Activated T-helper 17 cell treated with anti-CD3 and anti-CD28 coated beads, Interleukin-2, amount 50 U/mL, for 72 hours (primary cell): ENCODE measurements around the gene LSG1. TPM values are rescaled to one million over a fixed set of nuclear protein-coding genes. Genes with fewer than 3 reads are reported as not detected.
A peak's percentile ranks its signal among the peaks of the same experiment; 100 is the strongest.

ENCODE experiments used
- ATAC-seq: fragments of 150-1000 bp; cut with Tn5 transposase; replicated peaks from 2 replicates; pipeline ENCODE4 v1.10.0; 2021; ENCODE audit warnings: mild to moderate bottlenecking, moderate library complexity
- H3K27ac Mint-ChIP-seq: one replicate; pipeline ENCODE4 v1.8.0; 2022; ENCODE audit warnings: mixed read lengths
- H3K27me3 Mint-ChIP-seq: one replicate; pipeline ENCODE4 v1.8.0; 2022; ENCODE audit warnings: mixed read lengths
- H3K36me3 Mint-ChIP-seq: one replicate; pipeline ENCODE4 v1.8.0; 2022; ENCODE audit warnings: low read depth, mild to moderate bottlenecking, mixed read lengths
- H3K4me1 Mint-ChIP-seq: one replicate; pipeline ENCODE4 v1.8.0; 2022; ENCODE audit warnings: mixed read lengths
- H3K4me3 Mint-ChIP-seq: one replicate; pipeline ENCODE4 v1.8.0; 2022; ENCODE audit warnings: mild to moderate bottlenecking, mixed read lengths
- H3K9me3 Mint-ChIP-seq: one replicate; pipeline ENCODE4 v1.8.0; 2022; ENCODE audit warnings: mixed read lengths
- total RNA-seq, 2 donors: library from RNA; stranded (reverse); gene quantifications; one replicate each; pipeline ENCODE4 v1.2.3, GENCODE V29; 2022

LSG1 gene
- 10 to 100 TPM; 37.9 to 46.9 TPM for total RNA-seq

DNA sequence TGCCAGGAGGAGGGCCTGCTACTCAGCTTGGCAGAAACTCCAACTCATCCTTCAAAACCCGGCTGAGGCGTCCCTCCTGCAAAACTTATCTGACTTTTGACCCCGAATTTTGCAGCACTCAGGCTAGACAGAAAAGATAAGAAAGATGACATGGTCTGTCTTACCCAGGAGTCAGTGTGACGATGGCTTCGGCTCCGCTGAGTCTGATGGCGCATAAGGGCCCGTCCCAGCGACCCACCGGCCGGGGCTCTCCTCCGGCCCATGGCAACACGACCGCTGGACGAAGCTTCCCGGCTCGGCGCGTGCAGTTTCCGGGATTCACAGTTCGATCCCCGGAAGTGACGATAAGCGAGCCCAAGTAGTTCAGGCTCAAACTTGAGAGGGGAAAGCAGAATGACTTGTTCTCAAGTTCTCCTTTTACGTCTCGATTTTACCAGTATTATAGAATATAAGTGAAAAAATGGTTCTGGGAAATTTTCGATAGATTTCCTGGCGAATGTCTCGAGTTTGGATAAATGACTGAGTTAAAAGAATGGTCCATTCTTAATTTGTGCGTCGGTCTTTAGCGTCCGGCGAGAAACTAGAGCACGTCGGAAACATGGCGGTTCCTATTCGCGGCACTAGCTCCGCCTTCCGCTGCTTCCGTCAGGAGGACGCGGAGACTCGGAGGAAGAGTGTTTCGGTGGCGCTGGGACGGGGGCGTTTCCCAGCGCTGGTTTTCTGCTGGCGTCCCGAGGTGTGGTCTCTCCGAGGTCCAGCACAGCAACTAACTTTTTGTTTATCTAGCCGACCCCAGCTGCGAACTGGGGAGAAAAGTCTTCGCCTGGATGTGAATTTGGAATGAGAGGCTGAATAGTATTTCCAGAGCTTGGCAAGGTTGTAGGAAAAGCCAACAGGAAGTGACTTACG is at the start of gene LSG1:
LSG1 (minus strand) TSS at position 292 of the 909 bp plus-strand sequence; CDS start at position 263, 29 bp downstream.
- Mint-ChIP-seq H3K27me3 (no peaks in the 10 kb centered on the region), H3K9me3 (no peaks in the 10 kb centered on the region), H3K4me1 (peaks cover 37% of the 10 kb centered on the region), H3K36me3 (peaks cover 45% of the 10 kb centered on the region), H3K27ac (peak within 1 kb of the TSS; percentile 98), H3K4me3 (peak within 1 kb of the TSS; percentile 97)
- peak; percentile 68 for ATAC-seq

DNA sequence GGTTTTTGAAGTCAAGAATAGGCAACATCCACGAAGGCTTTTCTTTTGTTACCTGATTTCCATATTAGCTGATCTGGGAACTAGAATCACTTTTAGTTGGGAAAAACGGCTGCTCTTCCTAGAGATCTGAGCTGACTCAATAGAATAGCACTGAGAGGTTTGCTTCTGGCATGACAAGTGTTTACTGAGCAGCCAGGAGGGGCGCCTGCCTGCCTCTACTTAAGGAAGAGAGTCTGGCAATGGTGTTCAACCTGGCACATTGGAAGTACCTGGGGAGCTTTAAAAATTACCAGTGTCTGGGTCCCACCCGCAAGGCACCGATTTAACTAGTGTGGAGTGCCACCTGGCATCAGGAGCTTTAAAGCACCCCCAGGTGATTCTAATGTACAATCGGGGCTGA is 48.1 kb upstream of the LSG1 start:
- Mint-ChIP-seq H3K36me3 (no peaks in the 10 kb centered on the region), H3K9me3 (no peaks in the 10 kb centered on the region), H3K27ac (no peak overlapping the region), H3K4me3 (no peak overlapping the region), H3K4me1 (peaks cover 4% of the 10 kb centered on the region), H3K27me3 (no peaks in the 10 kb centered on the region)
- no peak for ATAC-seq

DNA sequence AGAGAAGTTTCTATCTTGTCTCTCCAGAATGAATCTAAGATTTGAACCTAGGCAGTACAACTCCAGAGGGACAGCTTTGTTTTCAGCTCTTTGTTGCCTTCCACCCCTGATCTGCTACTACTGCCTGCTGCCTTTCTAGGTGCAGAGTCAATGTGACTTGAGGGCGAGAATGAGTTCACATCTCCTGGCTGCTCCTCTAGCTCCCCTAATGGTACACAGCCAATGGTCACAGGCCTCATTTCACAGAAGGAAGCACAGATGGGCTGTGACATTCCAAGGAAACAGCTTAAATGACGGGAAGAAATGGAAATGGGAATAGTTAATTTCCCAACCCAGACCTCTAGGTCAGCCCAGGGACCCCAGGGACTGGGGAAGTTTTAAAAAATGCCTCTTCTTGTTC is 46.1 kb upstream of the LSG1 start:
- Mint-ChIP-seq H3K27me3 (no peaks in the 10 kb centered on the region), H3K4me1 (peaks cover 4% of the 10 kb centered on the region), H3K27ac (no peak overlapping the region), H3K9me3 (no peaks in the 10 kb centered on the region), H3K4me3 (no peak overlapping the region), H3K36me3 (no peaks in the 10 kb centered on the region)
- ATAC-seq = no peak

DNA sequence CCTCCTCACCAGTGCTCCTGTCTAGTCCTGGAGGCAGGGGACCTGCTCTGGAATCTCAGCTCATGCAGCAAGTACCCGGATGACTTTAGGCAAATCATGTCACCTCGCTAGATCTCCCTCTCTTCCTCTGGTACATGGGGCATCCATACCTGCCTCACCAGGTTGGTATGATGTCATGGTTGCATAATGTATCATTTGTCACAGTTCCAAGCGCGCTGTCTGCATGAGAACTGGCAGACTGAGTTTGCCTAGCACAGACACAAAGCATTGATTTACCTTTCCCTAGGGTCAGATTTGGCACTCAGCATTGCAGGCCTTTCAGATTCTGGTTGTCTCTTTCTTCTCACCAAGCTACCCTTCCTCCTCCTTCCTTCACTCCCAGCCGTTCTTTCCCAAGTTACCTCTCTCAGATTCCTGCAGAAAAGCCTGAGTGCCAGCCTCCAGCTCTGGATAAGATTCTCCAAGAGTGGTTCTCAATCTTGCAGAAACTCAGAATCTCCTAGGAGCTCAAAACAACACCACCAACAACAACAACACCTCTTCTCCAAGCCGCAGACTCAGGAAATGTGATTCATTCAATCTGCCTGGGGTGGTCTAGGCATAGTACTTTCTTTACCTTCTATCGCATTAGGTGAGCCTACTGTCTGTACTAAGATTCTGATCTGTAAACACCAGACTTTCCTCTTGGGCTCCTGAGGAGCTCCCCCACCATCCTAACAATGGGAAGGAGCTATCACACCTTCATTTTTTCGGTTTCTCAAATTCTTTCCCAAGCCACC is 43.2 kb upstream of the LSG1 start:
- Mint-ChIP-seq H3K27ac (no peak overlapping the region), H3K27me3 (no peaks in the 10 kb centered on the region), H3K4me3 (no peak overlapping the region), H3K36me3 (no peaks in the 10 kb centered on the region), H3K9me3 (no peaks in the 10 kb centered on the region), H3K4me1 (peaks cover 4% of the 10 kb centered on the region)
- ATAC-seq = peak; percentile 26

DNA sequence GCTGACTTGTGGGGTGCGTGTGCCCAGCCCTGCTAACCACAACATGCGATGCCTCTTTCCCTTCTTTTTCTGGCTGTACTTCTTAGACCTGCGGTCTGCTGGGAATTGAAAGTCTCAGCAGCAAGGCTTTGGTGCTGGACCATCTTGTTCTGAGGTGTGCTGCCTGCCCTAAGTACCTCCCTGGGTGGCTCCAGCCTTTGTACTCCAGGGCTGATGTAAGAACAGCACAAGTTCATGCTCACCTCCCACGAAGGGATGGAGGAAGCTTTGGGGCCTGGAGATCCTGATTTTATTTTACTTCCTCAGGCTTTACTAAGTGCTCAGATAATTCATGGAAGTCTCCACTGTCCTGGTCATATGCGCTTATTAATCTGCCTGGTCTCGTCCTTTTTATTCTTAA is 42.6 kb upstream of the LSG1 start:
- Mint-ChIP-seq H3K27me3 (no peaks in the 10 kb centered on the region), H3K4me3 (no peak overlapping the region), H3K36me3 (no peaks in the 10 kb centered on the region), H3K9me3 (no peaks in the 10 kb centered on the region), H3K27ac (no peak overlapping the region), H3K4me1 (peaks cover 4% of the 10 kb centered on the region)
- ATAC-seq = no peak

DNA sequence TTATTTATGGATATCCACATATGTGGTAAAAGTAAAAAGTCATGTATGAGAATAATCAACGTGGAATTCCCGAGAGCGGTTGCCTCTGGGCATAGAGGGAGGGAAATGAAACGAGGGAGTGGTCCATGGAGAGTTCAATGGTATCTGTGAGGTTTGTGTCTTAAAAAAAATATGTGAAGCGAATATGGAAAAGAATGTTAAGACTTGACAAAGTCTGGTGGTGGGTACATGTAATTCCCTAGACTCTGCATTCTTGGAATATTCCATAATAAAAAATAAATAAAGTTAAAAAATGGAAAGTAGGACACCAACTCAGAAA is 42.1 kb upstream of the LSG1 start:
- no peak overlapping the region for H3K4me3 Mint-ChIP-seq
- no peak for ATAC-seq
- H3K36me3 Mint-ChIP-seq = no peaks in the 10 kb centered on the region
- no peak overlapping the region for H3K27ac Mint-ChIP-seq
- peaks cover 4% of the 10 kb centered on the region for H3K4me1 Mint-ChIP-seq
- H3K9me3 Mint-ChIP-seq = no peaks in the 10 kb centered on the region
- H3K27me3 Mint-ChIP-seq = no peaks in the 10 kb centered on the region

DNA sequence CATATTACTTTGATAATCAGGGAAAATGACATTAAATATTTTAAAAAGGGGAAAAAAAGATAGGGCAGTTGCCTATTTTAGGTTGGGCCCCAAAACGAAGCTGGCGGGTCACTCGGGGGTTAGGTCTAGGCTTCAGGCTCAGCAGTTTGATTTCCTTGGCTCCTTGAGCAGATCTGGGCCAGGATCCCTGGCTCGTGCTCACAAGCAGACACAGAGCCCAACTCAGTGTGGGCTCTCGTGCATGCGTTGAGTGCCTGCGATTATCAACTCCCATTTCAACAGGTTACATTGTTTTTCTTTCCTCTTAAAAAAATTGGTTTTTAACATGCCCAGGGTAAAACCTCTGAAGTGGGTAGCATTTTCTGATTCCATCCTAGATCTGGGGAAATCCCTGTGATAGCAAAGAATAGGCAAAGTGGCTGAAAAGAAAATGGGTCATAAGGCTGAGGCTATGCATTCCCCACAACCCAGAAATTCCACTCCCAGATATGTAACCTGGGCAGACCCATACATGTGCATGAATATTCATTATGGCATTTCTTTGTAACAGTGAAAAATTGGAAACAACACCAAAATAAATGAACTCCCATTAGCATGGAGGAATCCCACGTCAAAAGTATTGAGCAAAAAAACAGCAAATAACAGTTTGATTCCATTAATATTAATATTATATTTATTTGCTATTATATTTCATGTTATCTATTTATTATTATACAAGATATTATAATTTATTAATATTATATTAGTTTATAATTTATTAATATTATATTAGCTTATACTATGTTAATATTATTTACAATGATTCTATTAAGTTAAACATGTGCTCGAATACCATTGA is 41.5 kb upstream of the LSG1 start:
- H3K27me3 Mint-ChIP-seq = no peaks in the 10 kb centered on the region
- no peaks in the 10 kb centered on the region for H3K9me3 Mint-ChIP-seq
- no peaks in the 10 kb centered on the region for H3K36me3 Mint-ChIP-seq
- no peak overlapping the region for H3K4me3 Mint-ChIP-seq
- H3K27ac Mint-ChIP-seq = no peak overlapping the region
- no peak for ATAC-seq
- H3K4me1 Mint-ChIP-seq = peaks cover 4% of the 10 kb centered on the region

DNA sequence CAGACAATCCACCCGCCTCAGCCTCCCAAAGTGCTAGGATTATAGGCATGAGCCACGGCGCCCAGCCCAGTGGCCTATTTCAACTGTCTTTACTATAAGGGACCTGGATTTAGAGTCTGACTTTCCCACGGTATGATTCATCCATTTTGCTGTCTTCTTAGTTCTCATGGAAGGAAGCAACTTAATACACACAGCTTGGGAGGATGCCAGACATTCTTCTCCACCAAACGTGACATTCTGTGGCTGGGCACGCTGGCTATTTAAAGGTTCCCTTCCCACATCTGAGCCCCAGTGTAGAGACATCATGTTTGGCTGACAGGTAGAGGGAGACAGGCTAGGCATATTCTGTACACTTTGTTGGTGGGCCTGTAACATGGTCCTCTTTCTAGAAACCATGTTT is 39.9 kb upstream of the LSG1 start:
- Mint-ChIP-seq H3K9me3 (peaks cover 5% of the 10 kb centered on the region), H3K4me1 (peaks cover 4% of the 10 kb centered on the region), H3K36me3 (no peaks in the 10 kb centered on the region), H3K27me3 (no peaks in the 10 kb centered on the region), H3K27ac (no peak overlapping the region), H3K4me3 (no peak overlapping the region)
- ATAC-seq = no peak

DNA sequence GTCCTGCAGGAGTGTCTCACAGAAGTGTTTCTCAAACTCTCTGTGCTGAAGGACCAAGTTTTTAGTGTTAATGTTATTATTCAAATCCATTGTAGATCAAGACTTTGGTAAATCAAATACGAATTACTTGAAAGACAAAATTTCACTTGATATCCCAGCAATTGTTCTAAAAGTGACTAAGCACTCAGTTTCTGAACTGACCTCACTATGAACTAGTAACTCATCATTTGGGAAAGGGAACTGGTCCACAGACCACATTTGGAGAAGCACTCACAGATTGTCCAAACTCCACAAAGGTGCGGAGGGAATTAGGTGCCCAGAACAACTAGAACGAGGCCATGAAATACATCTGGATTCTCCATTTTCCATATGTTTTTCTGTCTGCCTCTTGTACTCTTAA is 39.3 kb upstream of the LSG1 start:
- H3K27ac Mint-ChIP-seq = no peak overlapping the region
- H3K27me3 Mint-ChIP-seq = no peaks in the 10 kb centered on the region
- ATAC-seq = no peak
- peaks cover 5% of the 10 kb centered on the region for H3K9me3 Mint-ChIP-seq
- no peak overlapping the region for H3K4me3 Mint-ChIP-seq
- peaks cover 4% of the 10 kb centered on the region for H3K4me1 Mint-ChIP-seq
- no peaks in the 10 kb centered on the region for H3K36me3 Mint-ChIP-seq

DNA sequence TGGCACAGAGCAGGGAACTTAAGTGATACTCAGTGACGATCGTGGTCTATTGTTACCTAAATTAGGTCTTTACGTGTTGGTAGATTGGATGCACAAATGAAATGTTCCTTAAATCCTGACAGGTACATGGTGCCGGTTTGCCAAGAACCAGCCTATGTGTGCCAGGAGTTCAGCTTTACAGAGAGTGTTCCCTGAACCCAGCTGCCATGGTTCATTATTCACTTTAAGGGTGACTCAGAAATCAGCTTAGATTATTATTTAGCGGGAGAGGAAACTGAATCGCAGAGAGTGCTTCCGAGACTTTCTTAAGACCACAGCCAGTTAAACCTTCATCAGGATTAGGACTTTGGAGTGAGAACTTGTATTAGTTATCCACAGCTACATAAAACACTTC is 35.2 kb upstream of the LSG1 start:
- H3K4me3 Mint-ChIP-seq = no peak overlapping the region
- H3K36me3 Mint-ChIP-seq = no peaks in the 10 kb centered on the region
- H3K4me1 Mint-ChIP-seq = no peaks in the 10 kb centered on the region
- no peak for ATAC-seq
- H3K27ac Mint-ChIP-seq = no peak overlapping the region
- peaks cover 2% of the 10 kb centered on the region for H3K27me3 Mint-ChIP-seq
- peaks cover 5% of the 10 kb centered on the region for H3K9me3 Mint-ChIP-seq

DNA sequence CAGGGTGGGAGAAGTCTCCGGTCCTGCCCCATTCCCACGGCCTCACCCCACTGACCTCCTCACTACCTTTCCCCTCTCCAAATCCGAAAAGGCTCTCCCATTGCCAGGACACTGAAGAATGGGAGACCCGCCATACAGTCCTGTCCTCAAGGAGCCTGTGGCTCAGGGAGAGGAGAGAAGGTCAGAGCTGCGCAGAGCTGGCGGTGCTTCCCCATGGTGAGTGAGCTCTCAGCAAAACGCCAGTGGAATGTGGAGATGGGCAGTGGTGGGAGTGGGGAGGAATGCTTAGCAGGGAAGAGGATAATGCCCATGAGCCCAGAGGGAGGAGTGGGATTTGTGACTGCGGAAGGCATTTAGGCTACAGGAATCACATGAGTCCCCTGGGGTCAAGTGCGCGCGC is 33.8 kb upstream of the LSG1 start:
- Mint-ChIP-seq H3K27me3 (peaks cover 3% of the 10 kb centered on the region), H3K27ac (no peak overlapping the region), H3K9me3 (peaks cover 5% of the 10 kb centered on the region), H3K36me3 (no peaks in the 10 kb centered on the region), H3K4me3 (no peak overlapping the region), H3K4me1 (no peaks in the 10 kb centered on the region)
- no peak for ATAC-seq

DNA sequence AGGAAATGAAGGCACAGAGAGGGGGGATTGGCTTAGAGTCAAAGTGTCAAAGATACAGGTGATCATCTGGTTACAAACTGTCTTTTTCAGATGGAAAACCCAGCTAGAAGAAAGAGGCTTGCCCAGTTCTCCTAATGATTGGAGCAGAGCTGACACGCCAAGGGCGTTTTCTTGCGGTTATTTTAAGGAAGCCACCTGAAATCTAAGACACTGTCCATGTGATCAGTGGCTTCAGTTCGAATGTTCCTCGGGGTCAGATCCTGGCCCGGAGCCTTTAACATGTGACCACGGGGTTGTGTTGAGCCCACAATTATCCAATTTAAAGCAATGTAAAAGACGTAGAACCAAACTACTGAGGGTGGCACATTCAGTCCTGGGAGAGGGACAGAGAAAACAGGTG is 33.2 kb upstream of the LSG1 start:
- Mint-ChIP-seq H3K4me1 (no peaks in the 10 kb centered on the region), H3K36me3 (no peaks in the 10 kb centered on the region), H3K4me3 (no peak overlapping the region), H3K9me3 (peaks cover 5% of the 10 kb centered on the region), H3K27ac (no peak overlapping the region), H3K27me3 (peaks cover 3% of the 10 kb centered on the region)
- ATAC-seq = no peak

DNA sequence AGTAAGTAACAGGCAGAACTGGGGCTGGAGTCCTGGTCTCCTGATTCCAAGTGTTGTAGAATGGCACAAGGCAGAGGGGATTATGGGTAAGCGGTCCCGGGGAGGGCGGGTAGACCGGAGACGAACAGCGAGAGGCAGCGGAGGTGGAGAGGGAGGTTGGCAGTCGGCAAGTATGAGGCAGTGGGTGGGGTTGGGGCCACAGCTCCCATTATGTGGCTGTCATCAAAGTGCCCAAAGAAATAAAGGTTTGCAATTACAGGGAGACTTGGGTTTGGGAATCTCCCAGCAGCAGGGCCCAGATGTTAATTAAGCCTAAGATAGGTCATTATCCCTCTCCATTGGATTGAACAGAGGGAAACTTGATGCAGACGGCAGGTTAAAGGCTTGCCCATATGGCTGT is 30.6 kb upstream of the LSG1 start:
- no peak for ATAC-seq
- H3K27me3 Mint-ChIP-seq = peaks cover 7% of the 10 kb centered on the region
- H3K4me3 Mint-ChIP-seq = no peak overlapping the region
- H3K9me3 Mint-ChIP-seq = no peaks in the 10 kb centered on the region
- H3K36me3 Mint-ChIP-seq = no peaks in the 10 kb centered on the region
- H3K4me1 Mint-ChIP-seq = no peaks in the 10 kb centered on the region
- no peak overlapping the region for H3K27ac Mint-ChIP-seq

DNA sequence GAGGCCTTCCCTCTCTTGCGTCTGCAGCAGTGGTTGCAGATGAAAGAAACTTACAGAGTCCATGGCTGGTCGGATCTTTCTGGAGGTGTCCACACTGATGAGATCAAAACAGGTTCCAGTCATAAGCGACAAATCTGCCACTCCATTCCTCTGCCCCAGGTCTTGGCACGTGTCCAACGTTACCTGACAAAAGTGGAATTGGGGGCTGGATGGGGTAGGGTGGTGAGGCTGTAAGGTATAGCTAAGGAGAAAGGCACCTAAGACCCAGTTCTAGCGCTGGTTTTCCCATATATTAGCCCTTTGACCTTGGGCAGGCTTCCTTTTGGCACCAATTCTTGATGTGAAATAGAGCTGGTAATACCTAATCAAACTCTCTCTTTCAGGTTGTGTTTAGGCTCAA is 24.7 kb upstream of the LSG1 start:
- Mint-ChIP-seq H3K4me3 (no peak overlapping the region), H3K27me3 (peaks cover 4% of the 10 kb centered on the region), H3K9me3 (no peaks in the 10 kb centered on the region), H3K36me3 (no peaks in the 10 kb centered on the region), H3K27ac (no peak overlapping the region), H3K4me1 (no peaks in the 10 kb centered on the region)
- no peak for ATAC-seq
